ENCODE measurements around the gene SLC25A47.
"Not testable (repeated sequence)": the region's sequence is repeated elsewhere in the genome, so short reads cannot be mapped to it uniquely, and the experiment has no call there.

SLC25A47 gene

DNA sequence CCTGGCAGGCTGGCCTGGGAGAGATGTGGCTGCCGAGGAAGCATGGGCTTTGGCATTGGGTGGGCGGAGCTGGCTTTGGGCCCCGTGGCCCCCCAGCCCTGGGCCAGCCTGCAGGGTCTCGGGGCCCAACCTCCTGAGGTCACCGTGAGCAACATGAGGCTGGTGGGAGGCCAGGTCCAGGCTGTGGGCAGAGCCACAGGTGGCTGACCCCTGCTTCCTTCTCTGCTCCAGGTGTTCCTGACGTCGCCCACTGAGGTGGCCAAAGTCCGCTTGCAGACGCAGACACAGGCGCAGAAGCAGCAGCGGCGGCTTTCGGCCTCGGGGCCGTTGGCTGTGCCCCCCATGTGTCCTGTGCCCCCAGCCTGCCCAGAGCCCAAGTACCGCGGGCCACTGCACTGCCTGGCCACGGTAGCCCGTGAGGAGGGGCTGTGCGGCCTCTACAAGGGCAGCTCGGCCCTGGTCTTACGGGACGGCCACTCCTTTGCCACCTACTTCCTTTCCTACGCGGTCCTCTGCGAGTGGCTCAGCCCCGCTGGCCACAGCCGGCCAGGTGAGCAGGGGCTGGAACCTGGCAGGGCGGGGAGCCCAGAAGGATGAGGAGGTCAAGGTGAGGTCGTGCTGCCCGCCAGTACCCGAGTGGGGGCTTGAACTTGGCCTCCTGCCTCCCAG, 5.5 kb downstream of the SLC25A47 start:
- no peak for DNase-seq

DNA sequence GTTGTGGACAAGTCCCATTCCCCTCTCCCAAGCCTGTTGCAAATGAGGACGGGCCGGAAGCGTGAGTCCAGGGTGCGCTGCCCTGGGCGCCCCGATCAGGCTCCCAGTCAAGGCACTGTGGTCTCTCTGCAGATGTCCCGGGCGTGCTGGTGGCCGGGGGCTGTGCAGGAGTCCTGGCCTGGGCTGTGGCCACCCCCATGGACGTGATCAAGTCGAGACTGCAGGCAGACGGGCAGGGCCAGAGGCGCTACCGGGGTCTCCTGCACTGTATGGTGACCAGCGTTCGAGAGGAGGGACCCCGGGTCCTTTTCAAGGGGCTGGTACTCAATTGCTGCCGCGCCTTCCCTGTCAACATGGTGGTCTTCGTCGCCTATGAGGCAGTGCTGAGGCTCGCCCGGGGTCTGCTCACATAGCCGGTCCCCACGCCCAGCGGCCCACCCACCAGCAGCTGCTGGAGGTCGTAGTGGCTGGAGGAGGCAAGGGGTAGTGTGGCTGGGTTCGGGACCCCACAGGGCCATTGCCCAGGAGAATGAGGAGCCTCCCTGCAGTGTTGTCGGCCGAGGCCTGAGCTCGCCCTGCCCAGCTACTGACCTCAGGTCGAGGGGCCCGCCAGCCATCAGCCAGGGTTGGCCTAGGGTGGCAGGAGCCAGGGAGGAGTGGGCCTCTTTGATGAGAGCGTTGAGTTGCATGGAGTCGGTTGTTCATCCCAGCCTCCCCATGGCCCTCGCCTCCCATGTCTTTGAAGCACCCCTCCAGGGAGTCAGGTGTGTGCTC, 6.3 kb downstream of the SLC25A47 start:
- no peak for DNase-seq

- no peak for DNase-seq
Measured at GRCh38 chr14:100330007-100330344, 6.8 kb downstream of the SLC25A47 start.

- DNase-seq = no peak
Measured at GRCh38 chr14:100330388-100330931, 7.3 kb downstream of the SLC25A47 start.

- DNase-seq = no peak
Measured at GRCh38 chr14:100332071-100332639, 9.0 kb downstream of the SLC25A47 start.

DNA sequence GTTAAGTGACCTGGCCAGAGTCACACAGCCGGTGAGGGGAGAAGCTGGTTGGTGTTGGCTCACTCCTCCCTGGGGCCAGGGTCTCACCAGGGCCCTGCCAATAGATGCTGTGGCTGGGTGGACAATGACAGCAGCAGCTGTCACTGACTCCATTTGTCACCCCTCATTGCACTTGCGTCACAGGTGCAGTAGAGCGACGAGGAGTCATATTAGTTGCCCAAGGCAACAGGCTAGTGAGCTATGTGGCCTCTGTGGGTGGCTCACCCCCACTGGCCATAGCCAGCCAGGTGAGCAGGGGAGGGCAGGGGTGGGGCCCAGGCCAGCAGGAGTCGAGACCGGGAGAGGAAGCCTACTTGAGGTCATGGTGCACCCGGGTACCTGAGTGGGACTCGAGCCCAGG, 9.7 kb downstream of the SLC25A47 start:
- no peak for DNase-seq

DNA sequence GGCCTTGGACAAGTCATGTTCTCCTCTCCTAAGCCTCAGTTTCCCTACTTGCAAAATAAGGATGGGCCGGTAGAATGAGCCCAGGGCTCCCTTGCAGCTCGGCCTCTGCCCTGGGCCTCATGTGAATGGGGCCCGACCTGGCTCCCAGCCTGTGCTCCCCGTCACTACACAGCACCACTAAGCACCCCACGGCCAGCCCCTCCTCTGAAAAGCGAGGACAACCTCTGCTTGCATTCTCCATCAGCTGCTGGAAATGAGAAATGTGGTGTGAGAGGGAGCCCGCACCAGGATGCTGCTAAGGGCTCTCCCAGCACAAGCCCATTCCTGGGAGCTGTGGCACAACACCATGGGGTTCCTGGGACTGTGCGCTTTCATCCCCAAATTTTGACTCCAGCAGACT, 10.2 kb downstream of the SLC25A47 start:
- no peak for DNase-seq

DNA sequence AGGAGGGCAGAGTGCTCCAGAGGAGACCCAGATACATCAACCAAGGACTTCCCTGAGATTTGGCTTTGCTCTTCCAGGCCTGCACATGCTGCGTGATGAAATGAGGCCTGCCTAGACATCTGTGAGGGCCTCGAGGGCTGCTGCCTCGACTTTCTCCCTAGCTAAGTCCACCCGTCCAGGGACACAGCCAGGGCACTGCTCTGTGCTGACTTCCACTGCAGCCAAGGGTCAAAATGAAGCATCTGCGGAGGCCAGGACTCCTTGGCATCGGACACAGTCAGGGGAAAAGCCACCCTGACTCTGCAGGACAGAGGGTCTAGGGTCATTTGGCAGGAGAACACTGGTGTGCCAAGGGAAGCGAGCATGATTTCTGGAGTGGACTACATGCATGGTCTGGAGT, 10.7 kb downstream of the SLC25A47 start:
- DNase-seq = no peak

DNA sequence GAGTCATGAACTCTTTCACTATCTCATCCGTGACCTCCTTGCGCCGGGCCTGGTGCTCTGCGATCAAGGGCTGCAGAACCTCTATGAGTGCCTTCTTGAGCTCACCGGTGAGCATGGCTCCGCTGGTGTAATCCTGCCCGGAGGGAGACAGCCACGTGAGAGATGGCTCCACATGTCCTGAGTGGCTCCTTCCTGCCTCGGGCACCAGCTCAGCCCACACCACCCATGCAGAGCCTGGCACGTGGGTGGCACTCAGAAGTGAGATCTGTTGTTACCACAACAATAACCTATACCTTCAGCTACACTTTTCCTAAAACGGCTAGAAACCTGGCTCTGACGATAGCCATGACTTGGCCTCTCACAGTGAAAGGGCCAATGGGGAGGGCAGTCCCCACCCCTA, 11.8 kb downstream of the SLC25A47 start:
- no peak for DNase-seq

DNA sequence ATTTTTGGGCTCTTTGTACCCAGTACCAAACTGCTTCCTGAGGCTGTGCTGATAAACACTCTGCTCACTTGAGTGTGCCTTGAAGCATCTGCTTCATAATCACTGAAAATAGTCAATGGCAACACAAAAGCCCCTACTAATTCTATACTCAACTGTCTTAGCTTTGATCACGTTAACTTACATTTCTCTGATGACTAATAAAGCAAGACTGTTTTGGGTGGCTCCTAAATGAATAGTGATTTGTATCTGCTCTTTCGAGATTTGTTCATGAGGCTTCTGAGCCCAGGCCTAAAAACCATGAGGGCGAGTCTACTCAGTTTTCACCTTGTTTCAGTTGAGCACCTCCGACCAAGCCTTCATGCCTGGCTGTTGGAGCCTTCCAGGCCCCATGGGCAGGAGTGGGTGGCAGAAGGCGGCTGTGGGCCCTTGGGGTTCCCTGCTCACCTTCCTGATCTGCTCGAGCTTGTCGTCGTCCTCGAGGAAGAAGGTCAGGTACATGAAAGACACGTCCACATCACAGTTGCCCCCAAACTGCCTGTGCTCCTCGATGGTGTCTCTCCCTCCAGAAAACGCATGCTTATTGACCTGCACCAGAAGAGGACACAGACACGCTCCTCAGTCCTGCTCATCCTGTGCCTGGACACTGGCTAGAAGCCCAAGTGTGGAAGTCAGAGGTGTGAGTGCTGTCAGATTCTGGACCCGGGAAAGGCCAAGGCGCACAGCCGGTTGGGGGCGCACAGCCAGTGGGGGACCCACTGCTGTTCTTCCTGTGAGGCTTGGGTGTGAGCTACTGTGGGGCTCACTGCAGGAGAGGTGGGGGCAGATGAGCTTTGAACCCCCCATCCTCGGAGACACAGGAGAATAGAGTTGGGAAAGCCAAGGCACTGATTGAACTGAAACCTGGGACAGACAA, 13.7 kb downstream of the SLC25A47 start:
- DNase-seq = no peak

DNA sequence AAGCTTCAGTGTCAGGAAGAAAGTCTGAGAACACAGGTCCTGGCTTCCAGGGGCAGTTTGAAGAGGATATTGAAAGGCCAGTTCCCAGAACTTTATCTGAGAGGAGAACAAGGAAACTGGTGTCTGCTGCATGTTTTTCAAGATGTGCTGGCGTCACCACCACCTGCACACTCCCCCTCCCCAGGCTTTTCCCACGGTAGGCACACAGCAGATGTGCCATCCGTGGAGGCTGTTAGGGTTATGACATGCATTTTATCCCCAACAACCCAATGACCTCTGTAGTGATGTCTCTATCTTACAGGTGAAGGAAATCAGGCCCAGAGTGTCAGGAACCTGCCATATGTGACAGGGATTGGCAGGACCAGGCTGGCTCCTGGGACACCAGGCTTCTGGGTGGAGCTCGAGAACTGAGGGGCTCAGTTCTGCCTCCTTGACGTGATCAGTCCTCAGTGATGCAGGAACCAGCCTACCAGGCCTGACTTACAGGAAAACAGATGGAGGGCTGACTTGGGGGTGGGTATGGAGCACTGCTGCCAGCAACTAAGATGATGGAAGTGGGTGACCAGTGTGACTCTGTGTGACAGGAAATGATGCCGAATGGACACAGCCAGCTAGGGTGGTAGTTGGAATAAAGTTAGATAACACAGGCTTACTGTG, 16.8 kb downstream of the SLC25A47 start:
- no peak for DNase-seq

GRCh38 chr14:100340423-100340813, 17.3 kb downstream of the SLC25A47 start:
- no peak for DNase-seq

GRCh38 chr14:100341301-100342031, 18.3 kb downstream of the SLC25A47 start:
- no peak for DNase-seq

DNA sequence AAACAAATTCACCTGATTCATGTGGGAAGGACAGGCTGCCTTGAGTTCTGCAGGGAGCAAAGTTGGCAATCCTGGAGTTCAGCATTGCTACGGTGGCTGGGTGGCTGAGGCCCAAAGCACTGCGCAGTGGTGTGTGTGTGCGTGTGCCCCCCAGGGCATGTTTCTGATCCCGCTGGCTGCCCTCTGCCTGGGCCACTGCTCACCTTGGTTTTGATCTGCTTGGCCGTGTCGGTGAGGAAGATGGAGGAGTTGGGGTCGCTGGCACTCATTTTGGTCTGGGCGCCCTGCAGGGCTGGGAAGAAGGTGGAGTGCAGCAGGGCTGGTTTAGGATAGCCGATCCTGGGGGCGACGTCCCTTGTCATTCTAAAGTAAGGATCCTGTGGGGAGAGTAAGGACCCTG, 19.1 kb downstream of the SLC25A47 start:
- no peak for DNase-seq

GRCh38 chr14:100342826-100343225, 19.7 kb downstream of the SLC25A47 start:
- not testable (repeated sequence) for DNase-seq

DNA sequence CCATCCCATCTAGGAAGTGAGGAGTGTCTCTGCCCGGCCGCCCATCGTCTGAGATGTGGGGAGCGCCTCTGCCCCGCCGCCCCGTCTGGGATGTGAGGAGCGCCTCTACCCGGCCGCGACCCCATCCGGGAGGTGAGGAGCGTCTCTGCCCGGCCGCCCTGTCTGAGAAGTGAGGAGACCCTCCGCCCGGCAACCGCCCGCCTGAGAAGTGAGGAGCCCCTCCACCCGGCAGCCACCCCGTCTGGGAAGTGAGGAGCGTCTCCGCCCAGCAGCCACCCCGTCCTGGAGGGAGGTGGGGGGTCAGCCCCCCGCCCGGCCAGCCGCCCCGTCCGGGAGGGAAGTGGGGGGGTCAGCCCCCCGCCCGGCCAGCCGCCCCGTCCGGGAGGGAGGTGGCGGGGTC, 21.5 kb downstream of the SLC25A47 start:
- not testable (repeated sequence) for DNase-seq

- peak; percentile 53 for DNase-seq
Measured at GRCh38 chr14:100345711-100346110, 22.6 kb downstream of the SLC25A47 start.

DNA sequence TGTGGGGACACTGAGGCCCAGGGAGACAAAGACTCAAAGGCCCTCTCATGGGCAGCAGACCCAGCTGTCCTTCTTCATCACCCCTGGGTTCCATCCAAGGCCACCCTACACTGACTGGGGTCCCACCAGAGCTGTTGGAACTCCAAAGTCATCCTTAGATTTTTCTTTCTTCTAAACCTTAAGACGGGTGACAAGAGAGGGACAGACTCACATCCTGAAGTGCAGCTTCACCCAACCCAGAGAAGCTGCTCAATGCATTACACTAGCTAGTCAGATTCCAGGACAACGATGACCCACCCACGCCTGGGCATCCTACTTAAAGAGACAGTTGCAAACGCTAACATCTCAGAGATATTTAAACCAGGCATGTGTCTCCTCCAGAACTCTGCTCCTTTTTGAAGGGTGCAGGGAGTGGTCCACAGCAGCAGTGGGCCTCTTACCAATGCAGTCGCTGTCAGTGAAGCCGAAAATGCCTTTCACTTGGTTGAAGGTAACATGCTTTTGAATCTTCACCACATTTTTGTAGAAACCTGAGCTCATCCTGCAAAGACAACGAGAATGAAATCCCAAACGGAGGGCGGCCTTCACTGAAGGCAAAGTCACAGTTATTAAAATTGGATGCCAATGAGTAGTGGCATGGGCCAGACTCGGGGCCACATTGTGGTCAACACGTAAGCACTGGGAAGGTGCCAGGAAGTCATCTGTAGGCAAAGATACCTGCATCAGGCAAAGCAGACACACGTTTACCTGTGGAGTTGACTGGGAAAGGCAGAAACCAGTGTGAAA, 23.4 kb downstream of the SLC25A47 start:
- DNase-seq = no peak

DNA sequence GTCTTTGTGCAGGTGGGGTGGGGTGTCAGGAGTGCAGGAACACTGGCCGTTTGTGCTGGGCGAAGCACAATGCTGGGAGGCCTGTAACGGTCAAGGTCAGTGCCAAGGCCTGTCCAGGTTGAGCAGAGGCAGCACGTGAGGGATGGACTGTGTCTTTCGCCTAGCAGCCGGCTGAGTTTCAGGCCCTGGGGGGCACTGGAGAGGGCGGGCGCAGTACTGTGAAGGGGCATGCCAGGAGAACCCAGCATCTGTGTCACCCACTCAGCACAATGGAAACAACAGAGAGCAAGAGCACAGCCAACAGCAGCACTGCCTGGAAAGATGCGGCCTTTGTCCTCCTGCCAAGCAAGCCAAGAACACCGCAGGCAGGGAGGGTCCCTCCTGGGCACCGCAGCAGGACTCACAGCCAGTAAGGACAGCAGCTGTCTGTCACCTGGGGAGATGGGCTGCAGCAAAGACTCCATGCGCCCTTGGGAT, 25.2 kb downstream of the SLC25A47 start:
- no peak for DNase-seq

- peak; percentile 39 for DNase-seq
Measured at GRCh38 chr14:100348784-100349685, 25.9 kb downstream of the SLC25A47 start.

Data from NCI-H82 (cell line).